ENCODE measurements around the gene SUCNR1.

SUCNR1 gene

DNA sequence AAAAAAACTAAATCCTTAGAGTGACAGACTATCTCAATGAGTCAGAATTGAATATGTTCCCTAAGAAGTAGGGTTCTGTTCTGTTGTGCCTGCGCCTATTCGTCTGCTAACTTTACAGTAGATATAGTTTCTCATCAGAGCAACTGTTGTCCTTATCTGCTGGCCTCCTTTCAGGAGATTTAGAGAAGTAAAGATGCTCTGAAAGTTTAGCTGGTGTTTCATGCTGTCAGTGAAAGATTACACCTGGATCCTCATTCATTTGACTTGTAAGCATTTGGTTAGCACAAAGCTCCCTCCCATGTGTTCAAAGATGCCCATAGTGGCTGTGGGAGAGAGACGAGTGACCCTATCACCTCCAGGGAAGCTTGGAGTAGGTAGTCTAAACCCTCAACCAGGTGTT lies 35.0 kb downstream of the SUCNR1 start:
- TF ChIP-seq CREB5 (CRISPR knock-in tag; IDR thresholded peaks at IDR 0.05; ENCODE audit: low read depth) (no peak), ESRRG (CRISPR knock-in tag; IDR thresholded peaks at IDR 0.05) (no peak), RARB (CRISPR knock-in tag; IDR thresholded peaks at IDR 0.05) (no peak), CSRNP3 (CRISPR knock-in tag; IDR thresholded peaks at IDR 0.05) (no peak), SNAI2 (CRISPR knock-in tag; IDR thresholded peaks at IDR 0.05) (no peak), ZNF565 (CRISPR knock-in tag; conservative IDR thresholded peaks at IDR 0.05; ENCODE audit: low read depth) (no peak)
- TF ChIP-seq, protein P1, sequence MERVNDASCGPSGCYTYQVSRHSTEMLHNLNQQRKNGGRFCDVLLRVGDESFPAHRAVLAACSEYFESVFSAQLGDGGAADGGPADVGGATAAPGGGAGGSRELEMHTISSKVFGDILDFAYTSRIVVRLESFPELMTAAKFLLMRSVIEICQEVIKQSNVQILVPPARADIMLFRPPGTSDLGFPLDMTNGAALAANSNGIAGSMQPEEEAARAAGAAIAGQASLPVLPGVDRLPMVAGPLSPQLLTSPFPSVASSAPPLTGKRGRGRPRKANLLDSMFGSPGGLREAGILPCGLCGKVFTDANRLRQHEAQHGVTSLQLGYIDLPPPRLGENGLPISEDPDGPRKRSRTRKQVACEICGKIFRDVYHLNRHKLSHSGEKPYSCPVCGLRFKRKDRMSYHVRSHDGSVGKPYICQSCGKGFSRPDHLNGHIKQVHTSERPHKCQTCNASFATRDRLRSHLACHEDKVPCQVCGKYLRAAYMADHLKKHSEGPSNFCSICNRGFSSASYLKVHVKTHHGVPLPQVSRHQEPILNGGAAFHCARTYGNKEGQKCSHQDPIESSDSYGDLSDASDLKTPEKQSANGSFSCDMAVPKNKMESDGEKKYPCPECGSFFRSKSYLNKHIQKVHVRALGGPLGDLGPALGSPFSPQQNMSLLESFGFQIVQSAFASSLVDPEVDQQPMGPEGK (CRISPR knock-in tag; IDR thresholded peaks at IDR 0.05; ENCODE audit: borderline replicate concordance), result no peak
- ATAC-seq, result no peak

DNA sequence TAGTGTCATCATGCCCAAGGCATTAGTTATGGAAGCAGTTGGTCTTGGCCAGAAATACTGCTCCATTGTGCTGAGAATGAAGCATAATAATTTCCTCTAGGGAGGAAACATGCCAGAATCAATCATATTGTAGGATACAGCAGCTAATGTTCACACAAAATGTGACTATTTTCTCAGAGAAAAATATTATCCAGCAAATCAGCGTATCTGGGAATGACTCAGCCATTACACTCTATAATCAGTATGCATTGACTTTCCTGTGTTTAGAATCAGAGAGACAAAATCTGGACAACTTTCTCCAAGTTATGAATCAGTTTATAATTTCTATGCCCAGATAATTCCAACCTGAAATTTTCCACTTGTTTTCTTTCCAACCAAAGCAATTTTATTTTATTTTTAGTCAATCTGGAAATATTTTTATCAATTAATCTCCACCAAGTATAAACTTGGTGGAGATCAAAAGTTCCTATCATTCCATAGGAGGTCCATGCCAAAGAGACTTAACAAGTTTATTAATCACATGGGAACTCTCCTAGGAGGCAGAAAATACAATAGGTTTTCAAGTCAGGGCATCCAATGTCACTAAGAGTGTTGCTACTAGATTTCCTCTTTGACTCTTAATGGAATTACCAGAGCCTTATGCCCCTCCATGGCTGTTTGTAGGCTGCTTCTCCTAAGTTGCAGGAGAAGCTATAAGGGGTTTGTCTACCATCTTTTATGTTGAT lies 36.4 kb downstream of the SUCNR1 start:
- TF ChIP-seq ZC3H10 (CRISPR knock-in tag; IDR thresholded peaks at IDR 0.05) (no peak), ESRRG (CRISPR knock-in tag; IDR thresholded peaks at IDR 0.05) (no peak), CSDC2 (CRISPR knock-in tag; IDR thresholded peaks at IDR 0.05) (no peak), ARNTL (CRISPR knock-in tag; IDR thresholded peaks at IDR 0.05; ENCODE audit: borderline replicate concordance, low read depth) (no peak), POU6F1 (CRISPR knock-in tag; IDR thresholded peaks at IDR 0.05; ENCODE audit: borderline replicate concordance, low read depth) (no peak), ZFP3 (CRISPR knock-in tag; IDR thresholded peaks at IDR 0.05) (no peak), PPARA (CRISPR knock-in tag; IDR thresholded peaks at IDR 0.05; ENCODE audit: borderline replicate concordance) (no peak), ZNF70 (CRISPR knock-in tag; IDR thresholded peaks at IDR 0.05) (no peak), TOX (CRISPR knock-in tag; IDR thresholded peaks at IDR 0.05; ENCODE audit: borderline replicate concordance) (no peak), ZFP30 (CRISPR knock-in tag; IDR thresholded peaks at IDR 0.05) (no peak), CREB5 (CRISPR knock-in tag; IDR thresholded peaks at IDR 0.05; ENCODE audit: low read depth) (no peak), ZNF565 (CRISPR knock-in tag; conservative IDR thresholded peaks at IDR 0.05; ENCODE audit: low read depth) (no peak), SNAI2 (CRISPR knock-in tag; IDR thresholded peaks at IDR 0.05) (no peak), ZNF8 (CRISPR knock-in tag; IDR thresholded peaks at IDR 0.05) (no peak), OSR1 (CRISPR knock-in tag; IDR thresholded peaks at IDR 0.05) (no peak)
- TF ChIP-seq, protein P1 (CRISPR knock-in tag; IDR thresholded peaks at IDR 0.05; ENCODE audit: borderline replicate concordance), result no peak
- TF ChIP-seq, protein P2, sequence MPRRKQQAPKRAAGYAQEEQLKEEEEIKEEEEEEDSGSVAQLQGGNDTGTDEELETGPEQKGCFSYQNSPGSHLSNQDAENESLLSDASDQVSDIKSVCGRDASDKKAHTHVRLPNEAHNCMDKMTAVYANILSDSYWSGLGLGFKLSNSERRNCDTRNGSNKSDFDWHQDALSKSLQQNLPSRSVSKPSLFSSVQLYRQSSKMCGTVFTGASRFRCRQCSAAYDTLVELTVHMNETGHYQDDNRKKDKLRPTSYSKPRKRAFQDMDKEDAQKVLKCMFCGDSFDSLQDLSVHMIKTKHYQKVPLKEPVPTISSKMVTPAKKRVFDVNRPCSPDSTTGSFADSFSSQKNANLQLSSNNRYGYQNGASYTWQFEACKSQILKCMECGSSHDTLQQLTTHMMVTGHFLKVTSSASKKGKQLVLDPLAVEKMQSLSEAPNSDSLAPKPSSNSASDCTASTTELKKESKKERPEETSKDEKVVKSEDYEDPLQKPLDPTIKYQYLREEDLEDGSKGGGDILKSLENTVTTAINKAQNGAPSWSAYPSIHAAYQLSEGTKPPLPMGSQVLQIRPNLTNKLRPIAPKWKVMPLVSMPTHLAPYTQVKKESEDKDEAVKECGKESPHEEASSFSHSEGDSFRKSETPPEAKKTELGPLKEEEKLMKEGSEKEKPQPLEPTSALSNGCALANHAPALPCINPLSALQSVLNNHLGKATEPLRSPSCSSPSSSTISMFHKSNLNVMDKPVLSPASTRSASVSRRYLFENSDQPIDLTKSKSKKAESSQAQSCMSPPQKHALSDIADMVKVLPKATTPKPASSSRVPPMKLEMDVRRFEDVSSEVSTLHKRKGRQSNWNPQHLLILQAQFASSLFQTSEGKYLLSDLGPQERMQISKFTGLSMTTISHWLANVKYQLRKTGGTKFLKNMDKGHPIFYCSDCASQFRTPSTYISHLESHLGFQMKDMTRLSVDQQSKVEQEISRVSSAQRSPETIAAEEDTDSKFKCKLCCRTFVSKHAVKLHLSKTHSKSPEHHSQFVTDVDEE (CRISPR knock-in tag; IDR thresholded peaks at IDR 0.05), result no peak

More for the DNA sequence above, 36.4 kb downstream of the SUCNR1 start:
- ATAC-seq, result peak; percentile 70
